ENCODE data around the gene BTNL8.

The BTNL8 gene

GRCh38 chr5:180969406-180969805 lies 70.4 kb downstream of the BTNL8 start:
- DNase-seq (no peak), ATAC-seq (replicated peaks) (no peak)
- Mint-ChIP-seq H3K4me3 (no peak overlapping the region), H3K27me3 (peaks cover 0 to 14% of the 10 kb centered on the region in 2 donors), H3K36me3 (no peaks in the 10 kb centered on the region), H3K4me1 (peaks cover under 1% of the 10 kb centered on the region in 2 donors), H3K9me3 (no peaks in the 10 kb centered on the region), H3K27ac (no peak overlapping the region)

DNA sequence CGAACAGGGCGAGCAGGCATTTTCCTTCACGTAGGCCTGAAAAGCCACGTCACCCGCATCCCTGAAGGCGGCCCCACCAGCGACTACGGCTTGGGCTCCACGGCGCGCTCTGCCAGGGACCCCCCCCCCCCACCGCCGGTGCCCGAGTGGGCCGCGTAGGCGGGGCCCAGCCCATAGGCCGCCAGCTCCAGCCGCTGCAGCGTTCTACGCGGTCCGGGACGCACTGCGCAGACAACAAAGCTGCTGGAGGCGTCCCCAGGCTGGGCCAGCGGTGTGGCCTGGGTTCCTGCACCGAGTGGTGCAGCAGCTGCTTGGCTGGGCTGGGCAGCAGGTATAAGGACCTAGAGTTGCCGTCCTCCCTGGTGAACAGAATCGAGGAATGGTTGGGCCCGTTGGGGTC lies 71.4 kb downstream of the BTNL8 start:
- no peak for ATAC-seq (replicated peaks)
- DNase-seq, result no peak
- H3K36me3 Mint-ChIP-seq, result no peaks in the 10 kb centered on the region
- H3K9me3 Mint-ChIP-seq, result no peaks in the 10 kb centered on the region
- H3K4me1 Mint-ChIP-seq, result peaks cover 7 to 10% of the 10 kb centered on the region in 2 donors
- no peak overlapping the region for H3K4me3 Mint-ChIP-seq
- peaks cover 0 to 14% of the 10 kb centered on the region in 2 donors for H3K27me3 Mint-ChIP-seq
- H3K27ac Mint-ChIP-seq, result no peak overlapping the region

GRCh38 chr5:180970875-180971274 lies 71.9 kb downstream of the BTNL8 start:
- ATAC-seq (replicated peaks) (no peak), DNase-seq (no peak)
- peaks cover 0 to 14% of the 10 kb centered on the region in 2 donors for H3K27me3 Mint-ChIP-seq
- no peak overlapping the region for H3K27ac Mint-ChIP-seq
- no peaks in the 10 kb centered on the region for H3K9me3 Mint-ChIP-seq
- H3K36me3 Mint-ChIP-seq, result no peaks in the 10 kb centered on the region
- no peak overlapping the region for H3K4me3 Mint-ChIP-seq
- peaks cover 11 to 15% of the 10 kb centered on the region in 2 donors for H3K4me1 Mint-ChIP-seq

GRCh38 chr5:180974612-180975315 lies 75.8 kb downstream of the BTNL8 start:
- Mint-ChIP-seq H3K4me1 (peaks cover 20 to 24% of the 10 kb centered on the region in 2 donors), H3K27ac (peak overlapping the region; percentile 75), H3K27me3 (no peaks in the 10 kb centered on the region), H3K4me3 (no peak overlapping the region), H3K9me3 (no peaks in the 10 kb centered on the region), H3K36me3 (no peaks in the 10 kb centered on the region)
- DNase-seq (no peak), ATAC-seq (replicated peaks) (peak; percentile 3 to 13)

DNA sequence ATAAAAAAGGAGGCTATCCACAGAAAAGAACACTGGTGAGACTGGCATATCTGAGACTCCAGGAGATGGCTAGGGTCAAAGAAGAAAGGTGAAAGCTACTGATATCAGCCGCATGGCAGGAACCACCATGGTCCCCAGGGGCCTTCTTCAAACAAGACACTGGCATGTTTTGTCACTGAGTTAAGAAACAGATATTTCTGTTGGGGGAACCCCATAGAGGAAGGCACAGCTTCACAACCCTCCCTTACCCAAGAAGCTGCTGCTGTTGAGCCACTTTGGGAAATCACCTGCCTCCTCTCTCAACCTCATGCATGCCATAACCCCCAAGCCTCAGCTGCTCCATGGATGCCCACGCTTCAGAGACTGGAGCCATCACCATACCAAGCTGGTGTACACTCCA lies 76.4 kb downstream of the BTNL8 start:
- Mint-ChIP-seq H3K4me3 (no peak overlapping the region), H3K9me3 (no peaks in the 10 kb centered on the region), H3K27ac (peak overlapping the region; percentile 89), H3K36me3 (no peaks in the 10 kb centered on the region), H3K27me3 (no peaks in the 10 kb centered on the region), H3K4me1 (peaks cover 20 to 24% of the 10 kb centered on the region in 2 donors)
- DNase-seq, result peak; percentile 77
- ATAC-seq (replicated peaks), result peak; percentile 100

GRCh38 chr5:180976518-180976917 lies 77.6 kb downstream of the BTNL8 start:
- ATAC-seq (replicated peaks), result no peak
- Mint-ChIP-seq H3K4me1 (peaks cover 20 to 24% of the 10 kb centered on the region in 2 donors), H3K36me3 (no peaks in the 10 kb centered on the region), H3K27me3 (peaks cover under 1 to 9% of the 10 kb centered on the region in 2 donors), H3K9me3 (no peaks in the 10 kb centered on the region), H3K4me3 (no peak overlapping the region), H3K27ac (peak overlapping the region; percentile 75)
- no peak for DNase-seq

- Mint-ChIP-seq H3K4me3 (no peak overlapping the region), H3K36me3 (no peaks in the 10 kb centered on the region), H3K4me1 (peaks cover 20 to 24% of the 10 kb centered on the region in 2 donors), H3K27ac (no peak overlapping the region), H3K9me3 (no peaks in the 10 kb centered on the region), H3K27me3 (peaks cover 6 to 13% of the 10 kb centered on the region in 2 donors)
- DNase-seq (no peak), ATAC-seq (replicated peaks) (no peak)
Observed at GRCh38 chr5:180977852-180978251, 78.9 kb downstream of the BTNL8 start.

DNA sequence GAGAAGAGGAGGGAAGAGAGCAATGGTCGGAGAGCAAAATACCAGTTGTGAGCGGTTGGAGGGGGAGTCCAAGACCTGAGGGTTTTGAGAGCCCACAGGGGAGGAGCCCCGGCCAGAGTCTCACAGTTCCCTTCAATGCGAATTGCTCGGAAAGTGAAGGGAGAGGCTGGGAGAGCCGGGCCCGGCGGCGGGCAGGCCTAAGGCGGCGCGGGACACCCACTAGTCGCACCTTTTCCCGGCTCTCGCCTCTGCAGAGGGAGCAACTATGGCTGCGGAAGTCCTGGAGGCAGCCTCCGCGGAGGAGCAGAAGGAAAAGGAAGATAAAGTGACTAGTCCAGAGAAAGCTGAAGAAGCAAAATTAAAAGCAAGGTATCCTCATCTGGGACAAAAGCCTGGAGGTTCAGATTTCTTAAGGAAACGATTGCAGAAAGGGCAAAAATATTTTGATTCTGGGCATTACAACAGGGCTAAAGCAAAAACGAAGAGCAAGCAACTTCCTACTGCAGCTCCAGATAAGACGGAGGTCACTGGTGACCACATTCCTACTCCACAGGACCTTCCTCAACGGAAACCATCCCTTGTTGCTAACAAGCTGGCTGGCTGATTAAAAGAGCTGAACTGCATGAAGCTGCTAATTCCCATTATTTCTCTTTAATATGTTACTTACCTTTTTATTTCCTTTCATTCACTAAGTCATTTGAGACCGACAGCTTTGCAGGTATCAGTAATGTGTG lies 83.2 kb downstream of the BTNL8 start:
- no peaks in the 10 kb centered on the region for H3K4me1 Mint-ChIP-seq
- ATAC-seq (replicated peaks) (no peak), DNase-seq (no peak)
- H3K27me3 Mint-ChIP-seq, result peaks cover 6 to 13% of the 10 kb centered on the region in 2 donors
- peaks cover 2 to 9% of the 10 kb centered on the region in 2 donors for H3K9me3 Mint-ChIP-seq
- peaks cover 0 to 3% of the 10 kb centered on the region in 2 donors for H3K36me3 Mint-ChIP-seq
- H3K4me3 Mint-ChIP-seq, result no peak overlapping the region
- no peak overlapping the region for H3K27ac Mint-ChIP-seq

DNA sequence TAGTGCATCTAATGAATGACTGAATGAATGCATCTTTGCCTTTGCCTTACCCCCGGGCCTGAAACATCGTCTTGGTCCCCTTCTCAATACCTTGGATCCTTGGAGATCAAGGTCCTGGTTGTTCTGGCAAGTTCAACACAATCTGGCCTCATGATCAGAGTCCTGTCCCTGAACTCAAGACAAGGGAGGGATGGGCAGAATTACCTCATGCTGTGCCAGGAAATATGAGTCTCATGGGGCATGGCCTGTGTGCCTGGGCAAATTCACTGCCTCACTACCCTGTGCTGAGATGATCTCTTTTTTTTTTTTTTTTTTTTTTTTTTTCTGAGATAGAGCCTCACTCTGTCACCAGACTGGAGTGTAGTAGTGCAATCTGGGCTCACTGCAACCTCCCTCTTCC lies 89.1 kb downstream of the BTNL8 start:
- H3K4me1 Mint-ChIP-seq, result no peaks in the 10 kb centered on the region
- no peak overlapping the region for H3K4me3 Mint-ChIP-seq
- peaks cover 20 to 21% of the 10 kb centered on the region in 2 donors for H3K27me3 Mint-ChIP-seq
- DNase-seq (no peak), ATAC-seq (replicated peaks) (no peak)
- no peak overlapping the region for H3K27ac Mint-ChIP-seq
- H3K36me3 Mint-ChIP-seq, result peaks cover 0 to 3% of the 10 kb centered on the region in 2 donors
- H3K9me3 Mint-ChIP-seq, result peaks cover 2 to 9% of the 10 kb centered on the region in 2 donors

DNA sequence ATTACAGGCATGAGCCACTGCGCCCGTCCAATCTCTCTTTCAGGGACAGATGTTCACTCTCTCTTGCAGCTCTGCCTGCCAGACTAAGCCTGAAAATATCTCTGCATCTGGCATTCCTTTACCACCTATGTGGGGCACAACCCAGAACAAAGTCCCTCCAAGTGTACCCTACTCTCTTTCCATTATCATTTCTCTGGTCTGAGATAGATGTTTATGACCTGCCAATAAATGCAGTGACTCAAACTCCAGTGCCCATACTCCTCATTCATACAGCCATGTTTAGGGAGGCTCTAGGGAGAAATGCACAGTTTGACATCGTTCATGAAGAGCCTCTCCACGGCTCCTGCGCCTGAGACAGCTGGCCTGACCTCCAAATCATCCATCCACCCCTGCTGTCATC lies 89.6 kb downstream of the BTNL8 start, which contains the start of gene BTNL3:
Gene BTNL3 (plus strand): TSS at position 255 of the 400 bp plus-strand sequence. CDS start 183 bp downstream, outside the sequence.
- H3K36me3 Mint-ChIP-seq, result peaks cover 0 to 3% of the 10 kb centered on the region in 2 donors
- ATAC-seq (replicated peaks) (no peak), DNase-seq (no peak)
- H3K4me1 Mint-ChIP-seq, result no peaks in the 10 kb centered on the region
- no peak within 1 kb of the TSS for H3K27ac Mint-ChIP-seq
- peaks cover 20 to 21% of the 10 kb centered on the region in 2 donors for H3K27me3 Mint-ChIP-seq
- H3K9me3 Mint-ChIP-seq, result peaks cover 2 to 9% of the 10 kb centered on the region in 2 donors
- H3K4me3 Mint-ChIP-seq, result no peak within 1 kb of the TSS

DNA sequence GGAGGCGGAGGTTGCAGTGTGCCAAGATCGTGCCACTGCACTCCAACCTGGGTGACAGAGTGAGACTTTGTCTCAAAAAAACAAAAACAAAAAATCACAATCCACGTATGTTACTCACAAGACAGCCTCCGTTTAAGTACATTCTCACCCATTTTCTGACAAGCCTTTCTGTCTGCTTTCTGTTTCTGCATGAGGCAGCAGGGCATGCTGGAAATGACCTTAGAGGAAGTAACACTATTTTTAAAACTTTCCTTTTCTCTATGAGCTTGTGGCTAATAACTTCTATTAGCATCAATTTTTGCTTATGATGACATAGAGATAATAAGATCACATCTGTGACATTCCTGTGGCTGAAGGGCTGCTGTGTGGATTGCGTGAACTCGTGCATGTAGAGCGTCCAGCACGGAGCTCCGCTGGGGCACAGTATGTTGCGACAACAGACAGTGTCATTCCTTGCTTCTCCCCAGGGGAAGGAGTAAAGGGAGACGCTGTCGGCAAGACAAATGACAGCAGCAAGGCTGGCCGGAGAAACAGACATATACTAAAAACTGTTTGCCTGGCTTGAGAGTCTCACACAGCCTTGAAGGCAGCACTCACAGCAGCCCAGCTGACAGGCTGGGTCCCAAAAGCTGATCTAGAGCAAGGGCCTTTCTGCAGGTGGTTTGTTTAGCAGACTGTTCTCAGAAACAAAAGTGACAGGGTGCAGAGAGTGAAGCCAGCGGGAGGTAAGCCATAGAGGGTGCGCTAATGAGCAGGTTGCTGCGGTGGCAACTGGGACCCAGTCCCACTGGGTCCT lies 91.3 kb downstream of the BTNL8 start:
- DNase-seq, result no peak

DNA sequence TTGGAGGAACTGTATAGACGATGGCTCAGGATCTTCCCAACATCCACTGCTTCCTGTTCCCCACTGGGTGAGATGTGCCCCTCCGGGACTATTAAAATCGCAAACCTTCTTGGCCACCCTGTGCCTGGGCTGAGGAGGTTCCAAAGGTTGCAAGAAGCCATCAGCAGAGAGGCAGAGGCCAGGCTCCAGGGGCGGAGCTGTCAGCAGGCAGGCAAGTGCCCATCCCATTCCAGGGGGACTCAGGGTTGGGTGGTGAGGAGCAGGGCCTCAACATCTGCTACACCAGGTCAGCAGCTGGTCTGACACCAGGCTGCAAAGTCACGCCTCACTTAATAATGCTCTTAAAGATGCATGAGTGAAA lies 91.9 kb downstream of the BTNL8 start:
- peaks cover 20 to 21% of the 10 kb centered on the region in 2 donors for H3K27me3 Mint-ChIP-seq
- DNase-seq (no peak), ATAC-seq (replicated peaks) (no peak)
- peaks cover 4 to 12% of the 10 kb centered on the region in 2 donors for H3K9me3 Mint-ChIP-seq
- H3K4me3 Mint-ChIP-seq, result no peak overlapping the region
- no peak overlapping the region for H3K27ac Mint-ChIP-seq
- H3K4me1 Mint-ChIP-seq, result no peaks in the 10 kb centered on the region
- H3K36me3 Mint-ChIP-seq, result peaks cover 0 to 7% of the 10 kb centered on the region in 2 donors

More for the DNA sequence above, 91.3 kb downstream of the BTNL8 start:
- H3K4me3 Mint-ChIP-seq, result no peak overlapping the region
- no peaks in the 10 kb centered on the region for H3K4me1 Mint-ChIP-seq
- ATAC-seq (replicated peaks), result no peak
- H3K27me3 Mint-ChIP-seq, result peaks cover 20 to 21% of the 10 kb centered on the region in 2 donors
- H3K27ac Mint-ChIP-seq, result no peak overlapping the region
- peaks cover 0 to 7% of the 10 kb centered on the region in 2 donors for H3K36me3 Mint-ChIP-seq
- H3K9me3 Mint-ChIP-seq, result peaks cover 4 to 12% of the 10 kb centered on the region in 2 donors

Measured in stimulated activated naive B cell treated with anti-CD40 and anti-IgM and Interleukin-4, amounts not matched to agents 10 μg/mL and 1 μg/mL and 100 μg/mL, for 72 hours (primary cell).